DND-41 (cell line): ENCODE data around the gene NAT9.

Experiments
- CTCF ChIP-seq: IDR thresholded peaks from 2 replicates; pipeline ENCODE4 v1.5.1; 2012; ENCODE audit warnings: borderline replicate concordance, low read length, moderate library complexity, mild to moderate bottlenecking; ENCODE audit not compliant: poor library complexity, severe bottlenecking; ENCODE audit errors: extremely low read depth
- EZH2 ChIP-seq: IDR thresholded peaks from 3 replicates; pipeline ENCODE4 v1.6.1; 2012; ENCODE audit warnings: borderline replicate concordance, low read depth, mild to moderate bottlenecking, moderate library complexity, low read length, inconsistent platforms; ENCODE audit not compliant: severe bottlenecking

DNA sequence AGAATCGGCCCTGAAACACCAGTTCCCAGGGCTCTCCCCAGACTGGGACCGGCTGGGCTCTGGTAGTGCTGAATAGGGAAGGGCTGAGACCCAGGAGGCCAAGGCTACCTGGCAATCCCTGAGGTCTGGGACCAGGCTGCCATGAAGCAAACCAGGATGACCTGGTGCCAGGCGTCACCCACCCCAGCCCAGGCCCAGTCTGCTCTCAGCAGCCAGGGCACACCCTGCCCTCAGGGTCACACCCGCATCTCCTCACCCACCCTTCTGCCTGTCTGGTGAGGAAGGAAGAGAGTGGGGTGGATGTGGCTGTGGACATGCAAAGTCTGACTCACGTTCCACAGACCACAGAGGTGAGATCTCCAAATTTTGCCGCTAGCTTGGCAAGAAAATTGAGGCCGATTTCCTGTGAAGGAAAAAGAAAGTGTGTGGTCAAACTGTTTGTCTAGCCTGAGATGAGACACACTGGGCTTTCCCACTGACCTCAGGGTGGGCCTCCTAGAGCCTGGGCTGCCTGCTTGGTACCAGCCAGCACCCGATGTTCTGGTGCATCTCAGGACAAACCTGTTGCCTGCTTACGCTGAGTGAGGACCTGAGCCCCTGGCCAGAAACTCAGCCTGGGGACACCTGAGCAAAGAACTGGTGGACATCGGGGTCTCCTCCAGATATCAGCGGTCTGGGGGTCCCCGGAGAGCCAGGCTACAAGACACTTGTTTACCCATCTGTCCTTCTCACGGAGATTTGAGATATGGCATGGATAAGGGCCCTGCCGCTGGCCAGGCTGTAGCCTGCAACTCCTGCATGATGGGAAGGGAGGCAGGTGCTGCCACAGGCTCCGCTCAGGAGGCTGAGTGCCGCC is 45.4 kb downstream of the NAT9 start:
- no peak for TF ChIP-seq CTCF
- TF ChIP-seq EZH2 = no peak
